ENCODE data around the gene GSX1.

DNA sequence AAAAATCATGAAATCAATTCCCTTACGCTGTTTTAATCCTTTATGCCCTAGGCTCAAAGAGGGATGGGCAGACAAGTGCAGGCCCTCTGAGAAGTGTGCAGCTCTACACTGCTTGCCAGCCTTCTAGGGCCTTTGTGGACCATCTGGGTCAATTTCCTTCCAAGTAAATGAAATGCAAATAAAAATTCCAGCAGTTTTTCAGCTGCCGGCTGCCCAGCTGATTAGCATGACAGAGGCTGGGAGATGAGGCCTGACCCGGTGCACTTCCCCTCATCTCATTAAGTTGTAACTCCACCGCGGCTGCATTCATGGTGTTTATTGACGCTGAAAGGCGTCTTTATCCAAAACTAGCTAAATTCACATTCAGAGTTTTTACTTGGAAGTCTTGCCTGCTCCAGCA lies 47.5 kb upstream of the GSX1 start:
- TF ChIP-seq, protein P1, sequence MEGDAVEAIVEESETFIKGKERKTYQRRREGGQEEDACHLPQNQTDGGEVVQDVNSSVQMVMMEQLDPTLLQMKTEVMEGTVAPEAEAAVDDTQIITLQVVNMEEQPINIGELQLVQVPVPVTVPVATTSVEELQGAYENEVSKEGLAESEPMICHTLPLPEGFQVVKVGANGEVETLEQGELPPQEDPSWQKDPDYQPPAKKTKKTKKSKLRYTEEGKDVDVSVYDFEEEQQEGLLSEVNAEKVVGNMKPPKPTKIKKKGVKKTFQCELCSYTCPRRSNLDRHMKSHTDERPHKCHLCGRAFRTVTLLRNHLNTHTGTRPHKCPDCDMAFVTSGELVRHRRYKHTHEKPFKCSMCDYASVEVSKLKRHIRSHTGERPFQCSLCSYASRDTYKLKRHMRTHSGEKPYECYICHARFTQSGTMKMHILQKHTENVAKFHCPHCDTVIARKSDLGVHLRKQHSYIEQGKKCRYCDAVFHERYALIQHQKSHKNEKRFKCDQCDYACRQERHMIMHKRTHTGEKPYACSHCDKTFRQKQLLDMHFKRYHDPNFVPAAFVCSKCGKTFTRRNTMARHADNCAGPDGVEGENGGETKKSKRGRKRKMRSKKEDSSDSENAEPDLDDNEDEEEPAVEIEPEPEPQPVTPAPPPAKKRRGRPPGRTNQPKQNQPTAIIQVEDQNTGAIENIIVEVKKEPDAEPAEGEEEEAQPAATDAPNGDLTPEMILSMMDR (conservative IDR thresholded peaks at IDR 0.05 in 1 of 2, IDR thresholded peaks at IDR 0.05 in 1 of 2; ENCODE audit: low read depth in 1 of 2, low read length in 2 of 2), result no peak
- TF ChIP-seq EZH2 (IDR thresholded peaks at IDR 0.05; ENCODE audit: low read length, missing control alignments), result no peak
